ENCODE data around the gene NINL.

DNA sequence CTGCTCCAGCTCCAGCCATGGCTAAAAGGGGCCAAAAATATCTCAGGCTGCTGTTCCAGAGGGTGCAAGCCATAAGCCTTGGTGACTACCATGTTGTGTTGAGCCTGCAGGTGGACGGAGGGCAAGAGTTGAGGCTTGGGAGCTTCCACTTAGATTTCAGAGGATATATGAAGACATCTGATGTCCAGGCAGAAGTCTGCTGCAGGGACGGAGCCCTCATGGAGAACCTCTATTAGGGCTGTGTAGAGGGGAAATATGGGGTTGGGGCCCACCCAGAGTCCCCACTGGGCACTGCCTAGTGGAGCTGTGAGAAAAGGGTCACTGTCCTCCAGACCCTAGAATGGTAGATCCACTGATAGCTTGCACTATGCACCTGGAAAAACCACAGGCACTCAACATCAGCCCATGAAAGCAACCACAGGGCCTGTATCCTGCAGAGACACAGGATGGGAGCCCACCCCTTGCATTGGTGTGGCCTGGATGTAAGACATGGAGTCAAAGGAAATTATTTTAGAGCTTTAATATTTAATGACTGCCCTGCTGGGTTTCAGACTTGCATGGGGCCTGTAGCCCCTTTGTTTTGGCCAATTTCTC is 70.5 kb downstream of the NINL start:
- no peak for TF ChIP-seq POLR2A (IDR thresholded peaks at IDR 0.05)
- TF ChIP-seq CTCF (IDR thresholded peaks at IDR 0.05): no peak

All from right lobe of liver (tissue), 4 donors.